Panc1 (cell line): Measurements from ENCODE around the gene ELOVL6. TPM values are rescaled to one million over a fixed set of nuclear protein-coding genes. Genes with fewer than 3 reads are reported as not detected.

Experiments used
- ATAC-seq: fragments of 200-7000 bp; cut with Tn5 transposase; 2 replicates; pipeline ENCODE4 v1.9.1; 2020; ENCODE audit warnings: mild to moderate bottlenecking, moderate library complexity
- BruUV-seq: library from RNA; stranded (reverse); fragments of 400-500 nt; replicated peaks from 2 replicates; lab custom pipeline; 2021; lab: Mats Ljungman, UMichigan
- CTCF ChIA-PET: fragments of 300-600 bp; sonication (Branson Sonifier 250); formaldehyde crosslinking; loops from one replicate; lab custom pipeline; 2022; ENCODE audit warnings: antibody characterized with exemption; lab: Charles Lee
- POLR2A ChIA-PET: fragments of 300-600 bp; sonication (Branson Sonifier 250); formaldehyde crosslinking; loops from one replicate; lab custom pipeline; 2022; ENCODE audit warnings: antibody characterized with exemption; lab: Charles Lee
- DNase-seq: peaks from one replicate; pipeline ENCODE4 v3.0.0-alpha.2; 2010; ENCODE audit warnings: low read depth, low spot score
- H3K27ac ChIP-seq: 2 replicates; pipeline ENCODE4 v1.5.1; 2011; ENCODE audit warnings: mild to moderate bottlenecking, low read length, inconsistent platforms
- H3K27me3 ChIP-seq: fragments of 200-500 bp; sonication (Bioruptor generic); 2 replicates; pipeline ENCODE4 v1.6.0; 2014; ENCODE audit warnings: low read length, inconsistent platforms; ENCODE audit not compliant: control insufficient read depth, insufficient read depth
- H3K36me3 ChIP-seq: fragments of 200-500 bp; sonication (Bioruptor generic); 2 replicates; pipeline ENCODE4 v1.5.1; 2014; ENCODE audit warnings: inconsistent platforms, mild to moderate bottlenecking, low read length, moderate library complexity; ENCODE audit not compliant: control insufficient read depth, insufficient read depth
- H3K4me1 ChIP-seq: 2 replicates; pipeline ENCODE4 v1.5.1; 2011; ENCODE audit warnings: inconsistent platforms, mild to moderate bottlenecking, low read length, moderate library complexity; ENCODE audit not compliant: control insufficient read depth, insufficient read depth
- H3K4me3 ChIP-seq, 2 experiments: 2 replicates each; pipeline ENCODE4 v1.5.1; 2011 to 2012; ENCODE audit warnings: low read depth in 2 of 2, low read length in 2 of 2, mild to moderate bottlenecking in 2 of 2, inconsistent platforms in 1 of 2, moderate library complexity in 1 of 2
- H3K9me3 ChIP-seq: fragments of 200-500 bp; sonication (Bioruptor generic); 2 replicates; pipeline ENCODE4 v1.5.1; 2014; ENCODE audit warnings: low read depth, mild to moderate bottlenecking, inconsistent platforms, low read length, moderate library complexity; ENCODE audit not compliant: control insufficient read depth, insufficient read depth
- POLR2AphosphoS5 ChIP-seq: IDR thresholded peaks from 2 replicates; pipeline ENCODE4 v1.6.1; 2012; ENCODE audit warnings: mild to moderate bottlenecking, low read depth, low read length, moderate library complexity
- SIN3A ChIP-seq: IDR thresholded peaks from 2 replicates; pipeline ENCODE4 v1.6.1; 2012; ENCODE audit warnings: low read depth, mild to moderate bottlenecking, low read length, moderate library complexity, borderline replicate concordance; ENCODE audit not compliant: insufficient read depth
- TCF7L2 ChIP-seq: IDR thresholded peaks from 2 replicates; pipeline ENCODE4 v1.6.1; 2011; ENCODE audit warnings: mild to moderate bottlenecking, low read depth, low read length, inconsistent platforms
- in situ Hi-C: cut with HindIII; loops from 2 replicates; pipeline ENCODE4 v1.10.0; 2016; ENCODE audit warnings: low sequenced_read_pairs, low pct_unique_long_range_greater_than_20kb
- intact Hi-C: fragments of 100-400 bp; cut with micrococcal nuclease; formaldehyde crosslinking; loops from one replicate; pipeline ENCODE4 v1.10.0; 2022; ENCODE audit not compliant: unreplicated experiment
- total RNA-seq: library from RNA; stranded (reverse); gene quantifications from one replicate; pipeline ENCODE4 v1.2.1, GENCODE V29; 2021; ENCODE audit not compliant: unreplicated experiment
- TF ChIP-seq, protein P1 (sequence below): fragments of 450-650 bp; IDR thresholded peaks from 2 replicates; pipeline ENCODE4 v1.5.1; 2017; ENCODE audit warnings: mild to moderate bottlenecking
- TF ChIP-seq, protein P2 (sequence below), 2 experiments: IDR thresholded peaks; 2 replicates each; pipeline ENCODE4 v1.6.1; 2011 to 2012; ENCODE audit warnings: low read depth in 2 of 2, control low read depth in 1 of 2, low read length in 1 of 2, mild to moderate bottlenecking in 1 of 2, moderate library complexity in 1 of 2; ENCODE audit not compliant: insufficient read depth in 1 of 2

ELOVL6 gene
- total RNA-seq, 1 experiment from 2014 or later: 0.54 TPM

DNA sequence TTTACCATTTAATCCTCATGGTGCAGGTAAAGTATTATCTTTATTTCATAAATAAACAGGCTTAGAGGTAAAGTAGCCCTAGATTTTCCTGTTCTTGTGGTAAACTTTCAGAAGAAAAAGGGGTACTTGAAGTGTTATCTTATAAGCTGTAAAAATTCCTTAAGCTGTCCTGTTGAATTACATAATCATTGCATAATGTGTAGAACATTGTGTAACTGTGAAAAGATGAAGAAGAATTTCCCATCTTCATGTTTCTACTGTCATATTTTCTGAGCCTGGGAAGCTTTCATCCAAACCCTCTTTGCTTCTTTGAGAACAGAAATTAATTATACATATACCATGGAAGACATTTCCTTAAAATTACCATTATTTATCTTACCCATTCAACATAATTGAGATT, 90.5 kb downstream of the ELOVL6 start:
- Histone ChIP-seq H3K27me3 (no peaks in the 10 kb centered on the region), H3K4me1 (no peaks in the 10 kb centered on the region), H3K9me3 (no peaks in the 10 kb centered on the region), H3K36me3 (no peaks in the 10 kb centered on the region), H3K4me3 (no peak overlapping the region), H3K27ac (no peak overlapping the region)
- BruUV-seq: no TSS peak
- ChIA-PET CTCF (no interaction called here), POLR2A (no interaction called here)
- intact Hi-C loops (no loop called here), in situ Hi-C loops (no loop called here)
- ATAC-seq (no peak), DNase-seq (no peak)
- TF ChIP-seq, protein P1, sequence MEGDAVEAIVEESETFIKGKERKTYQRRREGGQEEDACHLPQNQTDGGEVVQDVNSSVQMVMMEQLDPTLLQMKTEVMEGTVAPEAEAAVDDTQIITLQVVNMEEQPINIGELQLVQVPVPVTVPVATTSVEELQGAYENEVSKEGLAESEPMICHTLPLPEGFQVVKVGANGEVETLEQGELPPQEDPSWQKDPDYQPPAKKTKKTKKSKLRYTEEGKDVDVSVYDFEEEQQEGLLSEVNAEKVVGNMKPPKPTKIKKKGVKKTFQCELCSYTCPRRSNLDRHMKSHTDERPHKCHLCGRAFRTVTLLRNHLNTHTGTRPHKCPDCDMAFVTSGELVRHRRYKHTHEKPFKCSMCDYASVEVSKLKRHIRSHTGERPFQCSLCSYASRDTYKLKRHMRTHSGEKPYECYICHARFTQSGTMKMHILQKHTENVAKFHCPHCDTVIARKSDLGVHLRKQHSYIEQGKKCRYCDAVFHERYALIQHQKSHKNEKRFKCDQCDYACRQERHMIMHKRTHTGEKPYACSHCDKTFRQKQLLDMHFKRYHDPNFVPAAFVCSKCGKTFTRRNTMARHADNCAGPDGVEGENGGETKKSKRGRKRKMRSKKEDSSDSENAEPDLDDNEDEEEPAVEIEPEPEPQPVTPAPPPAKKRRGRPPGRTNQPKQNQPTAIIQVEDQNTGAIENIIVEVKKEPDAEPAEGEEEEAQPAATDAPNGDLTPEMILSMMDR: no peak
- TF ChIP-seq, protein P2, sequence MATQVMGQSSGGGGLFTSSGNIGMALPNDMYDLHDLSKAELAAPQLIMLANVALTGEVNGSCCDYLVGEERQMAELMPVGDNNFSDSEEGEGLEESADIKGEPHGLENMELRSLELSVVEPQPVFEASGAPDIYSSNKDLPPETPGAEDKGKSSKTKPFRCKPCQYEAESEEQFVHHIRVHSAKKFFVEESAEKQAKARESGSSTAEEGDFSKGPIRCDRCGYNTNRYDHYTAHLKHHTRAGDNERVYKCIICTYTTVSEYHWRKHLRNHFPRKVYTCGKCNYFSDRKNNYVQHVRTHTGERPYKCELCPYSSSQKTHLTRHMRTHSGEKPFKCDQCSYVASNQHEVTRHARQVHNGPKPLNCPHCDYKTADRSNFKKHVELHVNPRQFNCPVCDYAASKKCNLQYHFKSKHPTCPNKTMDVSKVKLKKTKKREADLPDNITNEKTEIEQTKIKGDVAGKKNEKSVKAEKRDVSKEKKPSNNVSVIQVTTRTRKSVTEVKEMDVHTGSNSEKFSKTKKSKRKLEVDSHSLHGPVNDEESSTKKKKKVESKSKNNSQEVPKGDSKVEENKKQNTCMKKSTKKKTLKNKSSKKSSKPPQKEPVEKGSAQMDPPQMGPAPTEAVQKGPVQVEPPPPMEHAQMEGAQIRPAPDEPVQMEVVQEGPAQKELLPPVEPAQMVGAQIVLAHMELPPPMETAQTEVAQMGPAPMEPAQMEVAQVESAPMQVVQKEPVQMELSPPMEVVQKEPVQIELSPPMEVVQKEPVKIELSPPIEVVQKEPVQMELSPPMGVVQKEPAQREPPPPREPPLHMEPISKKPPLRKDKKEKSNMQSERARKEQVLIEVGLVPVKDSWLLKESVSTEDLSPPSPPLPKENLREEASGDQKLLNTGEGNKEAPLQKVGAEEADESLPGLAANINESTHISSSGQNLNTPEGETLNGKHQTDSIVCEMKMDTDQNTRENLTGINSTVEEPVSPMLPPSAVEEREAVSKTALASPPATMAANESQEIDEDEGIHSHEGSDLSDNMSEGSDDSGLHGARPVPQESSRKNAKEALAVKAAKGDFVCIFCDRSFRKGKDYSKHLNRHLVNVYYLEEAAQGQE (IDR thresholded peaks at IDR 0.05; ENCODE audit: insufficient read depth in 1 of 2, low read depth in 2 of 2, low read length in 1 of 2): no peak
- TF ChIP-seq POLR2AphosphoS5 (no peak), SIN3A (no peak), TCF7L2 (no peak)

DNA sequence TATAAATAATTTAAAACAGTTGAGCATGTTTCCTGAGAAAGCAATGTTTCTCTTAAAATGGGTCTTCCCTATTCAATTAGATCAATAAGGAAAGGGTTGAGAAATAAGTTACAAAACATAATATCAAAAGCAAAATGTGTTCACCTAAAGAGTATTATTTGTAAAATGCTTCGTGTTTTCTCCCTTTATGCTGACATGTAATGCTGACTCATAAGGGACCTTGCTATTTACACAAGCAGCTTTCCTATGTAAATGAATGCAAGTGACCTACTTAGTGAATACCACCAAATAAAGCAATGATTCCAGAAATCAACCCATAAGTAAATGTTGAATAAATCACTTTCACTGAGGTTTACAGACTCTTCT, 91.5 kb downstream of the ELOVL6 start:
- ChIA-PET POLR2A (no interaction called here), CTCF (no interaction called here)
- BruUV-seq: no TSS peak
- ATAC-seq: no peak
- DNase-seq: no peak
- Histone ChIP-seq H3K4me1 (no peaks in the 10 kb centered on the region), H3K4me3 (no peak overlapping the region), H3K27ac (no peak overlapping the region), H3K27me3 (no peaks in the 10 kb centered on the region), H3K36me3 (no peaks in the 10 kb centered on the region), H3K9me3 (no peaks in the 10 kb centered on the region)
- intact Hi-C loops (no loop called here), in situ Hi-C loops (no loop called here)
- TF ChIP-seq SIN3A (no peak), POLR2AphosphoS5 (no peak), TCF7L2 (no peak)
- TF ChIP-seq, protein P2 (IDR thresholded peaks at IDR 0.05; ENCODE audit: insufficient read depth in 1 of 2, low read depth in 2 of 2, low read length in 1 of 2): no peak
- TF ChIP-seq, protein P1: no peak
